B cell (primary cell): ENCODE data around the gene HOMER2. TPM values are rescaled to one million over a fixed set of nuclear protein-coding genes. Genes with fewer than 3 reads are reported as not detected.

ENCODE experiments used
- ATAC-seq: fragments of 200-7000 bp; cut with Tn5 transposase; one replicate; pipeline ENCODE4 v1.10.0; 2021; ENCODE audit warnings: low read depth, mild to moderate bottlenecking, moderate number of reproducible peaks, moderate library complexity
- CTCF ChIA-PET: fragments of 350-600 bp; sonication (Branson Sonifier 250); formaldehyde crosslinking; loops from one replicate; lab custom pipeline; 2021; ENCODE audit warnings: antibody characterized with exemption, inconsistent platforms; lab: Charles Lee
- POLR2A ChIA-PET: fragments of 350-600 bp; sonication (Branson Sonifier 250); formaldehyde crosslinking; loops from one replicate; lab custom pipeline; 2021; ENCODE audit warnings: antibody characterized with exemption; lab: Charles Lee
- DNase-seq: peaks from one replicate; pipeline ENCODE4 v3.0.0; 2013
- H2AFZ ChIP-seq: 2 replicates; pipeline ENCODE4 v1.6.1; 2012; ENCODE audit warnings: mild to moderate bottlenecking, low read depth, low read length; ENCODE audit not compliant: insufficient read depth, poor library complexity, severe bottlenecking
- H3K27ac ChIP-seq, 2 donors: 1 replicate in 1 of 2; 2 replicates in 1 of 2; pipeline ENCODE4 v1.5.1; 2012 to 2013; ENCODE audit warnings: low read length in 2 of 2, mild to moderate bottlenecking in 2 of 2, moderate library complexity in 1 of 2
- H3K27me3 ChIP-seq, 4 experiments: fragments of 200-600 bp in 1 of 4; sonication (generic) in 1 of 4; replicated peaks in 1 of 4; 1 replicate in 2 of 4; 2 replicates in 2 of 4; pipeline versions ENCODE4 v1.6.1 to v1.7.0; 2013 to 2016; ENCODE audit warnings: low read length in 3 of 4, mild to moderate bottlenecking in 2 of 4, mixed read lengths in 1 of 4, moderate library complexity in 1 of 4; ENCODE audit not compliant: insufficient read depth in 4 of 4, control insufficient read depth in 3 of 4; ENCODE audit errors: control extremely low read depth in 1 of 4
- H3K36me3 ChIP-seq, 2 experiments: replicated peaks in 1 of 2; 1 replicate in 1 of 2; 2 replicates in 1 of 2; pipeline versions ENCODE4 v1.6.1 to v1.7.1; 2013; ENCODE audit warnings: low read length in 1 of 2; ENCODE audit not compliant: insufficient read depth in 2 of 2, control insufficient read depth in 1 of 2; ENCODE audit errors: control extremely low read depth in 1 of 2, extremely low read depth in 1 of 2
- H3K4me1 ChIP-seq, 2 donors: fragments of 200-600 bp in 1 of 2; sonication (generic) in 1 of 2; 1 replicate in 1 of 2; 2 replicates in 1 of 2; pipeline versions ENCODE4 v1.5.1 to v1.6.1; 2013 to 2017; ENCODE audit warnings: low read length in 2 of 2; ENCODE audit not compliant: control insufficient read depth in 2 of 2, insufficient read depth in 2 of 2
- H3K4me2 ChIP-seq: replicated peaks from 2 replicates; pipeline ENCODE3; 2012; ENCODE audit warnings: mild to moderate bottlenecking, low read depth, low read length; ENCODE audit not compliant: poor library complexity, severe bottlenecking
- H3K4me3 ChIP-seq, 5 experiments: fragments of 200-600 bp in 1 of 5; sonication (generic) in 1 of 5; 1 replicate in 3 of 5; 2 replicates in 2 of 5; pipeline versions ENCODE4 v1.5.1 to v1.7.0; 2011 to 2016; ENCODE audit warnings: low read length in 4 of 5, mild to moderate bottlenecking in 4 of 5, low read depth in 2 of 5, control low read depth in 1 of 5, moderate library complexity in 1 of 5; ENCODE audit not compliant: insufficient read depth in 1 of 5; ENCODE audit errors: control extremely low read depth in 1 of 5, extremely low read depth in 1 of 5
- H3K79me2 ChIP-seq: fragments of 200-600 bp; sonication (generic); one replicate; pipeline ENCODE4 v1.6.0; 2016; ENCODE audit warnings: low read length; ENCODE audit not compliant: control insufficient read depth, insufficient read depth
- H3K9ac ChIP-seq: fragments of 200-600 bp; sonication (generic); 2 replicates; pipeline ENCODE4 v1.6.1; 2017; ENCODE audit warnings: mild to moderate bottlenecking, low read length, moderate library complexity
- H3K9me3 ChIP-seq, 3 donors: one replicate each; pipeline versions ENCODE4 v1.6.1 to v1.7.1; 2013; ENCODE audit warnings: low read length in 2 of 3; ENCODE audit not compliant: control insufficient read depth in 2 of 3, insufficient read depth in 1 of 3; ENCODE audit errors: control extremely low read depth in 1 of 3
- H4K20me1 ChIP-seq: 2 replicates; pipeline ENCODE4 v1.6.0; 2012; ENCODE audit warnings: mild to moderate bottlenecking, low read length; ENCODE audit not compliant: insufficient read depth, control insufficient read depth, poor library complexity, severe bottlenecking
- H3K27ac Mint-ChIP-seq: one replicate; pipeline ENCODE4 v1.8.0; 2021; ENCODE audit warnings: mixed read lengths
- H3K27me3 Mint-ChIP-seq: one replicate; pipeline ENCODE4 v1.8.0; 2021; ENCODE audit warnings: mixed read lengths
- H3K4me1 Mint-ChIP-seq: one replicate; pipeline ENCODE4 v1.8.0; 2021; ENCODE audit warnings: mixed read lengths
- H3K4me3 Mint-ChIP-seq: one replicate; pipeline ENCODE4 v1.8.0; 2021; ENCODE audit warnings: mixed read lengths
- H3K9me3 Mint-ChIP-seq: one replicate; pipeline ENCODE4 v1.8.0; 2022; ENCODE audit warnings: mixed read lengths; ENCODE audit not compliant: insufficient read depth
- EZH2 ChIP-seq: IDR thresholded peaks from 2 replicates; pipeline ENCODE4 v1.6.1; 2012; ENCODE audit warnings: borderline replicate concordance, low read depth, mild to moderate bottlenecking, moderate library complexity, low read length; ENCODE audit not compliant: insufficient read depth, poor library complexity, severe bottlenecking
- WGBS: methylation state at CpG from one replicate; pipeline ENCODE4 v1.1.5; 2013; ENCODE audit warnings: missing lambda C conversion rate; ENCODE audit not compliant: insufficient coverage; 5-methylcytosine and 5-hydroxymethylcytosine counted together
- intact Hi-C: fragments of 100-400 bp; cut with micrococcal nuclease; formaldehyde crosslinking; loops from one replicate; pipeline ENCODE4 v1.10.0; 2022
- polyA plus RNA-seq: library from polyadenylated mRNA; depleted of rRNA; stranded (reverse); fragments of >200 nt; gene quantifications from 2 replicates; pipeline ENCODE4 v1.2.3, GENCODE V29; 2012
- total RNA-seq, 2 donors: library from RNA; stranded (reverse); fragments of 120-200 nt in 1 of 2; gene quantifications; 1 replicate in 1 of 2; 2 replicates in 1 of 2; pipeline versions ENCODE4 v1.2.3 to v1.2.4, GENCODE V29; 2013 to 2022
- TF ChIP-seq, protein P1 (sequence below): fragments of 200-600 bp; IDR thresholded peaks from one replicate; pipeline ENCODE4 v1.8.0; 2022; ENCODE audit warnings: antibody characterized with exemption, mild to moderate bottlenecking

The HOMER2 gene
- total and polyA plus RNA-seq, 2 donors (not counting 1 experiment from before 2014, with no cell fraction given) = 5.7 to 19.5 TPM

DNA sequence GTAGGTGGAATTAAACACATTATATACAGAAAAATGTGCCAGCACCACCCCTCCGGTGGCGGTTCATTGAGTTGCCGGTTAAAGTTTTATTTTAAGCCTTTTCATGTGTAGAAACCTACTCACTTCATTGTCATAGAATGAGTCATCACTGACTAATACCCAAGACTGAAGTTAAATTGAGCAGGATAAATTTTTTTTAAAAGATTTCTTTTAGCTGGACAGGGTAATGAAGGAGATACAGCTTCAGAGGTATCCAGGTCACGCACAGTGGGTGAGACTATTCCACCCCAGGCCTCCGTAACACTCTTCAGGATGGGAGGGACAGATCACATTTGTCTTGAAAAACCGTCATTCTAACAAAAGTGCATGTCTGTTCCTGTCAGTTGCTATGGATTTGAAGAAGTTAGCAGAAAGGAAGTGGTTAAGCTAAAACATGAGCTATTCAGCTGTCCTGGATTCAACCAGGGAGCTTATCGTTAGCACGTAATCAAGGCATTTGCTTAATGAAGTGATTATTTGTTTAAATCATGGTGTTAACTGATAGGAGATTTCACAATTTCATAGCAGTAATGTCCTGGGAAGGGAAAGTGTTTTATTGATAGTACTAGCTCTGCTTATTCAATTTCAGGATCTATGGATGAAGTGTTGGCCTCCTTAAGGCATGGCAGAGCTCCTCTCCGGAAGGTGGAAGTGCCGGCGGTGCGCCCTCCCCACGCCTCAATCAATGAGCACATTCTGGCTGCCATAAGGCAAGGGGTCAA is 119.7 kb downstream of the HOMER2 start:
- peak overlapping the region; percentile 32 for H3K4me3 Mint-ChIP-seq
- H3K4me2 ChIP-seq = no peak overlapping the region
- 48% methylated on average over 10 of the region's 13 CpGs for WGBS

More for the DNA sequence above, 119.7 kb downstream of the HOMER2 start:
- H3K36me3 ChIP-seq = peaks cover 2 to 91% of the 10 kb centered on the region in 2 experiments
- TF ChIP-seq, protein P1, sequence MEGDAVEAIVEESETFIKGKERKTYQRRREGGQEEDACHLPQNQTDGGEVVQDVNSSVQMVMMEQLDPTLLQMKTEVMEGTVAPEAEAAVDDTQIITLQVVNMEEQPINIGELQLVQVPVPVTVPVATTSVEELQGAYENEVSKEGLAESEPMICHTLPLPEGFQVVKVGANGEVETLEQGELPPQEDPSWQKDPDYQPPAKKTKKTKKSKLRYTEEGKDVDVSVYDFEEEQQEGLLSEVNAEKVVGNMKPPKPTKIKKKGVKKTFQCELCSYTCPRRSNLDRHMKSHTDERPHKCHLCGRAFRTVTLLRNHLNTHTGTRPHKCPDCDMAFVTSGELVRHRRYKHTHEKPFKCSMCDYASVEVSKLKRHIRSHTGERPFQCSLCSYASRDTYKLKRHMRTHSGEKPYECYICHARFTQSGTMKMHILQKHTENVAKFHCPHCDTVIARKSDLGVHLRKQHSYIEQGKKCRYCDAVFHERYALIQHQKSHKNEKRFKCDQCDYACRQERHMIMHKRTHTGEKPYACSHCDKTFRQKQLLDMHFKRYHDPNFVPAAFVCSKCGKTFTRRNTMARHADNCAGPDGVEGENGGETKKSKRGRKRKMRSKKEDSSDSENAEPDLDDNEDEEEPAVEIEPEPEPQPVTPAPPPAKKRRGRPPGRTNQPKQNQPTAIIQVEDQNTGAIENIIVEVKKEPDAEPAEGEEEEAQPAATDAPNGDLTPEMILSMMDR = no peak
- TF ChIP-seq EZH2 = no peak
- H3K9ac ChIP-seq = no peak overlapping the region
- no peaks in the 10 kb centered on the region for H3K9me3 Mint-ChIP-seq
- POLR2A ChIA-PET = no interaction called here
- H3K27me3 Mint-ChIP-seq = no peaks in the 10 kb centered on the region
- ATAC-seq (peak; percentile 51), DNase-seq (no peak)
- no peaks in the 10 kb centered on the region for H3K4me1 ChIP-seq
- peaks cover 16% of the 10 kb centered on the region for H3K4me1 Mint-ChIP-seq
- no peaks in the 10 kb centered on the region for H3K27me3 ChIP-seq
- peak overlapping the region; percentile 79 for H3K27ac Mint-ChIP-seq
- H3K9me3 ChIP-seq = no peaks in the 10 kb centered on the region
- intact Hi-C loops = no loop called here
- no peak overlapping the region for H3K4me3 ChIP-seq
- peaks cover 30% of the 10 kb centered on the region for H4K20me1 ChIP-seq
- H3K79me2 ChIP-seq = peaks cover 2% of the 10 kb centered on the region
- CTCF ChIA-PET = interaction anchor here (1.2 to 2.2 kb wide), 3 partner anchors 12 to 21 kb away, joined by 4 to 7 read pairs (median 5); no protein-coding TSS in a partner anchor
- H3K27ac ChIP-seq = peak overlapping the region in 1 of 2 donors; percentile 9
- H2AFZ ChIP-seq = no peak overlapping the region
